Posterior cingulate gyrus (tissue), 11 donors: ENCODE results near the gene TENT5C.
"Not testable (repeated sequence)": the region's sequence is repeated elsewhere in the genome, so short reads cannot be mapped to it uniquely, and the experiment has no call there.

ENCODE experiments used
- DNase-seq, 10 donors: peaks; one replicate each; pipeline versions ENCODE4 v3.0.0 to v3.0.0-alpha.2; 2020 to 2021; ENCODE audit warnings: mixed read lengths in 3 of 10
- intact Hi-C: fragments of 100-400 bp; cut with DNase I; formaldehyde crosslinking; loops from one replicate; pipeline ENCODE4 v1.15.1; 2023

Gene TENT5C

DNA sequence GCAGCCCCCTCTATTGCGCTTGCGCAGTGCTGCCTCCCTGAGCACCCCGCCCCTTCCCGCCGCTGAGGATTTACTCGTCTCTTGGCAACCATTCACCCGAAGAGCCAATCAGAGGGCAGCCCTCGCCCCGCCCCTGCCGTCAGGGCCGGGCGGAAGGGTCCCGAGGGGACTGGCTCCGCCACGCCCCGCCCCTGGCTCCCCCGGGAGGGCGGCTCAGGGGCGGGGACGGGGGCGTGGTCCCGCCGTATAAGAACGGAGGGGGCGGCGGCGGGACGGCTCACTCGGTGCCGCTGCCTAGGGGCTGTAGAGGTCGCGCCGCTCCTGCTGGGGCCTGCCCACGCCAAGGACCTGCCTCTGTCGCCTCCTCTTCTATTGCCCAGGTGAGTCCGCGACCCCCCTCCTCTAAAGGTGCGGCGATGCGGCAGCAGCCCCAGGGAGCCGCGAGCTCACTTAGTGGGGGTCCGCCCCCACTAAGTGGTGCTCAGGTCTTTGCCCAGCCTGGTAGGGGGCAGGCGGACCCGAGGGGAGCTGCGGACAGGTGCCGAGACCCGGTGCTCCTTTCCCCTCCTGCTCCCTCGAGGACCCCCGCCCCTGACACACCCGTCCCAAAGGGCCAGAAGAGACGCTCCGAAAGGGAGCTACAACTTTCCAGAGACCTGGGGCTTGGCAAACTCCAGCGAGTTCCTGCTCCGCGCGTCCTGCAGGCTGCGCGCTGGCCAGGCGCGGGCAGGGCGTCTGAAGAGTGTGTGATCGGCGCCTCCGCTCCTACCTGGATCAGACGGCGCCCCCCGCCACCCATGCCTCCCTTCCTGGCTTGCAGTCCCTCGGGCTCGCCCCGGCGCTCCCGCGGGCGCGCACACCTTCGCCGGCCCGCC lies at the start of gene TENT5C:
TENT5C (plus strand) TSS at position 275 of the 875 bp plus-strand sequence. CDS start 16,821 bp downstream, outside the sequence.
- intact Hi-C loops: loop anchor here (10.0 kb wide), 1 partner anchor 319 kb away; the partner anchor contains the start of genes GDAP2 and WDR3
- peak; percentile 87 to 99 (median 94) for DNase-seq

DNA sequence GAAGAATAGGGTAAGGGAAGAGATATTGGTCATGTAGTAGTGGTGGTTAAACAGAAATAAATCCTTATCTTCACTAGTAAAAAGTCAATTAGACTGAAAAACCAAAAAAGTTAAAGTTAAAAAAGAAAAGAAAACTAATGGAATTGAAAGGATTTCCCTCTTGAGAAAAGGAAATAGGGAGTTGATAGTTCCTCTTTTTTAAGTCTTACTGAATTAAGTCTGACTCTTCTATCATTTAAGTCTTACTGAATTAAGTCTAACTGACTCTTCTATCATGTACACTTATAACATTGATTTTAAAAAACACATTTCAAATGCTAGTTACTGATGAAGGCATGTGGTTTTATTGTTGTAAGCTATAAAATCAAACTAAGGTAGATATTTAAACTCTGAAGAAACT lies 49.5 kb upstream of the TENT5C start:
- DNase-seq: no peak
- intact Hi-C loops: no loop called here

DNA sequence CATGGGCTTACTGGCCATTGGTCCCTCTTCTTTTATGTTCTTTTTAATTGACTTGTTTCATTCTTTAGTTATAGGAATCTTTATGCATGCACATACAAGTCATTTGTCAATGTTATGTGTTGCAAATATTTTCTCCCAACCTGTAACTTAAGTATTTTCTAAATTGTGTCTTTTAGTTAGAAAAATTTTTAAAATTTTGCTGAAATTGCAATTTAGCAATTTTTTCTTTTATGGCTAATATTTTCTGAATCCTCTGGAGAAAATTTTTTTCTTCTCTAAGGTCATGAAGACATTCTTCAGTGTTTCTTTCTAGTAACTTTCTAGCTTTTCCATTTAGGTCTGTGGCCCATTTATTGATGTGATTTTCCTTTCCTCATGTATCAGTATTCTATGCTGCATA lies 48.9 kb upstream of the TENT5C start:
- intact Hi-C loops: no loop called here
- DNase-seq: no peak

DNA sequence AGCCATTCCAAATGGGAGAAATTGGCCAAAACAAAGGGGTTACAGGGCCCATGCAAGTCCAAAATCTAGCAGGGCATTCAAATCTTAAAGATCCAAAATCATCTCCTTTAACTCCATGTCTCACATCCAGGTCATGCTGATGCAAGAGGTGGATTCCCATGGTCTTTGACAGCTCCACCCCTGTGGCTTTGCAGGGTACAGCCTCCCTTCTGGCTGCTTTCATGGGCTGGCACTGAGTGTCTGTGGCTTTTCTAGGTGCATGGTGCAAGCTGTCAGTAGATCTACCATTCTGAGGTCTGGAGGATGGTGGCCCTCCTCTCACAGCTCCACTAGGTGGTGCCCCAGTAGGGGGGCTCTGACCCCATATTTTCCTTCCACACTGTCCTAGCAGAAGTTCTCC lies 47.4 kb upstream of the TENT5C start:
- intact Hi-C loops, DNase-seq: not testable (repeated sequence)

DNA sequence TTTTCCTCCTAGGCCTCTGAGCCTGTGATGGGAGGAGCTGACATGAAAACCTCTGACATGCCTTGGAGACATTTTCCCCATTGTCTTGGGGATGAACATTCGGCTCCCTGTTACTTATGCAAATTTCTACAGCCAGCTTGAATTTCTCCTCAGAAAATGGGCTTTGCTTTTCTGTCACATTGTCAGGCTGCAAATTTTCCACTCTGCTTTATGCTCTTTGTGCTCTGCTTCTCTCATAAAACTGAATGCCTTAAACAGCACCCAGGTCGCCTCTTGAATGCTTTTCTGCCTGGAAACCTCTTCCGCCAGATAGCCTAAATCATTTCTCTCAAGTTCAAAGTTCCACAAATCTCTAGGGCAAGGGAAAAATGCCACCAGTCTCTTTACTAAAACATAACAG lies 46.7 kb upstream of the TENT5C start:
- DNase-seq: no peak
- intact Hi-C loops: no loop called here

DNA sequence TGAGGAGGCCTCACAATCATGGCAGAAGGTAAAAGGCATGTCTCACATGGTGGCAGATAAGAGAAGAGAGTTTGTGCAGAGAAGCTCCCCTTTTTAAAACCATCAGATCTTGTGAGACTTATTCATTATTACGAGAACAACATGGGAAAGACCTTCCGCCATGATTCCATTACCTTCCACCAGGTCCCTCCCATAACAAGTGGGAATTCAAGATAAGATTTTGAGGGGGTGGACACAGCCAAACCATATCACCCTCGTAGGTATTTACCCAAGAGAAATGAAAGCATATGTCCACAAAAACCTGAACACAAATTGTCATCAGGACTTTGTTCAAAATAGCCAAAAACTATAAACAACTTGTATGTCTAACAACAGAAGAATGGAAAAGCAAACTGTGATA lies 45.9 kb upstream of the TENT5C start:
- DNase-seq: no peak
- intact Hi-C loops: no loop called here

DNA sequence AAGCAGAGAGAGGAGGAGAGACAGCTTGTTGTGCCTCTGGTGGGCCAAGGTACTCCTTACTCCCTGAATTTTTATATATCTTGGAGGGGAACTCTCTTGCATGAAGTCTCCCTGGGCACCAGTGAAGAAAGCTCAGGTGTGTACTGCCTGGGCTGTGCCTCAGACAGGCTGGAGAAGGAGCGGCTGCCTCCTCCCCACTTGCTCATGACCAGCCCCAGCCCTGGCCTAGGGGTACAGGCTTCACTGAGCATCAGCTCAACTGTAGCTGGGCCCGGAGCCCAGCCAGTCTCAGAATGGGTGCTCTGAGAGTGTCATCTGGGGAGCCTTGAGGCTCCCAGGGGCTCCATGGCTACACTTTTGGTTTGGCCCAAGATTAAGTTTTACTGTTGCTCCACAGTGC lies 44.8 kb upstream of the TENT5C start:
- intact Hi-C loops: no loop called here
- DNase-seq: peak in 2 of 10 donors; percentile 21 to 26

DNA sequence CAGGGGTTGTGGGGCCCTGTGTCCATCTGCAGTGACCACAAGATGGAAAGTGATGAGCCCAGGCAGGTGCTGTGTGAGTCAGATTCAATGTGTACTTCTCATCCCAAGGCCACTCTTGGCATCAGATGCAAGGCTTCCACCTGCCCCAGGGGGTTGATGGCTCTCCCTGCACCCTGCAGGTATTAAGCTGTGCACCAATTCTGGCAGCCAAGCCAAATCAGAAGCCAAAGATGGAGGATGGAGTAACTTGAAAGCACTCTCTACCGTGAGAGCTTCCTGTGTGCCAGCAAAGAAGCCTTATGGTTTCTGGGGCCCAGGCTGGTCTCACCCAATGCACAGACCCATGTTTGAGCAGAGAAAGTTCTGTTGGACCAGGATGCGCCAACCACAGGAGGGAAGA lies 44.3 kb upstream of the TENT5C start:
- intact Hi-C loops: no loop called here
- DNase-seq: no peak

DNA sequence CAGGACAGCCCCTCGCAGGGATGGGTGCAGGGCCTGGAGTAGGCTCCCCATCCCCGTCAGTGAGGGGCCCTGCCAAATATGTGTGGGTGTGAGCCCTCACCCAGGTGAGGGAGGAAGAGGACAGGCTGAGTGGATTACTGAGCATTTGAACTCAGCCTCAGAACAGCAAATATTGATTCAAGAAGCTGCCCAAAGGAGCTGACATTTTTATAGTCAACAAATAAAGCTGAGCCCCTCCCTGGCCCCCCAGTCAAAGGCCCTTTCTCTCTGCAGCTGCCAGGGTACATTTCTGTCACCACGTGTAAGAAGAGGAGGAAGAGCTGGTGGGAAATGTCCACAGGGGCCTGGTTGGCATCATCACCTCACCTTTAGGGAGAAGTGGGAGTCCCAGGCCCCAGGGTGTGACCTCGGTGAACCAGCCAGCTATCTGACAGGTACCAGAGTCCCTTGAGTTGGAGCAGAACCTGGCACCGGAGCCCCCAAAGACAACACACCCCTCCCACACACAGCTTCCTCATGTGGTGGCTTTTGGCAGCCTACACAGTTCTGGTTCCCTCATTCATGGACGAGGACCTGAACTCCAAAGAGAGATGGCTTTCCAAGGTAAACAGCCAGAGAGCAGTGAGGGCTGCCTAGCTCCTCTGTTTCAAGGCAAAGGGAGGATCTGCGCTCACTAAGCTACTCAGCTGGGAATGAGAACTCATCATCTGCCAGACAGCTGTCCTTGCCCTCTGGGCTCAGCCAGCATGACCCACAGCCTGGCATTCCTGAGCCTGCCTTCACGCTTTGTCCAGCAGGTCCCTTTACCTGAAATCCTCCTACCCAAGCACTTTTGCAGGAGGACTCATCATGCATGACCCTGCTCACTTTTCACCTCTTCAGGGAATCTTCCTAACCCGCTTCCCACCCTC lies 43.0 kb upstream of the TENT5C start:
- peak in 1 of 10 donors; percentile 39 for DNase-seq
- intact Hi-C loops: no loop called here

DNA sequence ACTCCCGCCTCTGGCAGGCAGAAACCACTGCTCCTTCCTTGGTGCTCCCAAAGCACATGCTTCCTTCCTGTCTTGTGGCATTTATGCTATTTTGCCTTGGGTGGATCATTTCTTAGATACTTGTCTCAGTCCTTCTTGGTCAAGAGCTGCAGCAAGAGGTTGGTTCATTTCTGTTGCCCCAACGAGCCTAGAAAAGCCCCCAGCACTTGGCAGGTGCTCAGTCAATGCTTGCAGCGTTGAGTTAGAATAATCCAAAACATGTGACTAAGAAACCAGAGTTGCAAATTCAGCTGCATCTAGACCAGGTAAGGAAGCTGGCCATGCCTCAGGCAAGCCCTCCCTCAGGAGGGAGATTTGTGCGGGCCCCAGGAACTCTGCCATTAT lies 42.4 kb upstream of the TENT5C start:
- intact Hi-C loops: no loop called here
- peak in 1 of 10 donors; percentile 25 for DNase-seq

DNA sequence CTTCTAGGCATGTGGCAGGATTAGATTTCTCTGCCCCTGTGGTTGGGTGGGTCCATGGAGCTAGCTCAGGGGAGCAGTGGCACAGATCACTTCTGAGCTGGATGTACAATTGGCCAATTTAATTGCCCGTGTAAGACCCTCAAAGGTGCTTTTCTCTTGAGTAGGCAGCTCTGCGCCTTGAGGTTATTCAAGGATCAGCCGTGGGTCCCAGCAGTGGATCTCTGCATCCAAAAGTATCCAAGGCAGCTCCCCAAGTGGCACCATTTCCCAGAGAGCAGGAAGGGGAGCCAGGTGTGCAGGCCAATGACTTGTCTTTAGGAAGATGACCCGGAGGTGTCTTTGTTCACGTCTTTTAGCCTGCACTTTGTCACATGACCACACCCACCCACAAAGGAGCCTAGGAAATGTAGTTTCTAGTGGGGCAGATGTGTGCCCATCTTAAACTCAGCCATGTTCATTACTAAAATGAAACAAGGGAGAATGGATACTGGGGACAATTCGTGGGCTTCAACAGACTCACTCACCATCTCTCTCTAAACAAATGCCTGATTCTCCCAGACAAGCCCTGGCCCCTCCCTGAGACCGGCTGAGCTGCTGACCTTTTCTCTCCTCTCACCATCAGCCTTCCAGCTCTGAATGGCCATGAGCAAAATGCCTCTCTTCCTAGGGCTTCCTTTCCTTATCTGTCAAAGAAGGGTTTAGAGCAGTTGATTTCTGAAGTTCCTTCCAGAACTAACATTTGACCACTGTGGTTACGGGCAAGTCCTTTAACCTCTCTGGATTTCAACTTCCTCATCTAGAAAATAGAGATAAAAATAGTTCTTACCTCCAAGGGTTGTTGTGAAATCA lies 41.4 kb upstream of the TENT5C start:
- peak in 1 of 10 donors; percentile 25 for DNase-seq
- intact Hi-C loops: no loop called here

DNA sequence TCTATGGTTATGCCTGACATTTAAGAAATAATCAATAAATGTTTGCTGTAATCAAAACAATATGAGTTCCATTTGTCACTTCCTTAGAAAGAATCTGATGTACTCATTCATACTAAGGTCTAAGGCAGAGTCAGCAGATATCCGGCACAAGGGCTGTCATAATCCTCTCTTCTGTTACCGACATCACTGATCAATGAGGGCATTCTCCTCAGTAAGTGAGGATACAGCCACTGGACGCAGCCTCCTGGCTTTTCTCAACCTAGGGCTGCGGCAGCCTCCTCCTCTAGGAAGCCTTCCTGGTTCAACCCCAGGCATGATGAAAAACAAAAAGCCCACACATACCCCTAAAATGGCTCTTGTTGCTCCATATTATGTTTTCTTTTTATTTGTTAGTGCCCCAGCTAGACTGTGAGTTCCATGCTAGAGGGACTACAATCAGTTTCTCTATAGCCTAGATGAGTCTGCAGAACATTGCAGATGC lies 40.7 kb upstream of the TENT5C start:
- DNase-seq: peak in 1 of 10 donors; percentile 28
- intact Hi-C loops: no loop called here

DNA sequence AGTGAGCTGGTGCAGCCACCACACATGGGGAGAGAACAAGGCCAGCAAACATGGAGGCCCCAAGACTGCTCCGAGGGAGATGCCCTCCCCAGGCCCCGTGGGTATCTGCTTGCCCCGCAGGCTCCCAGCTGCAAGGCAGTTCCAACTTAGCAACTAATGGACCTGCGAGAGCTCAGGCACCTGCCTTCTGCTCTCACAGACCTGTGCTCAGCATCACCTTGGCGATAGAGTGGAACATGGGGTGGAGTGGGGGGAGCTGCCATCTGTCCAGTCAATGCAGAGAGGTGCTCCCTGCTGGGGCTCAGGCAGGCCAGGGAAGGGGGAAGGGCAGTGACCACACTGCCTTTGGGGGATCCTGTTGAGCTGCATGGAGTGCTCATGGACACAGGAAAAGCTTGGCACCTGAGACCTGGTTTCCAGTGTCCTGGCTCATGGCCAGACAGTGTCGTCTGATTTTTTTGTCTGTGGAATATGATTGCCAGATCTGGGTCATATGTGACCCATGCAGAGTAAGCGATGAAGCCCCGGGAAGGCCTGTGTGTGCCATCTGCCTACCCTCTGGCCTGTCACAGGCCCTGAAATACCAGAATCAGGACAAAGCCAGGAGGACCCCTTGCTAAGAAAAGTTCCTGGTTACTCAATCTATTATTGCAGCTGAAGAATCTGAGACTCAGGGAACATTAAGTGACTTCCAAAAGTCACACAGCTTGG lies 39.9 kb upstream of the TENT5C start:
- intact Hi-C loops: no loop called here
- DNase-seq: peak in 1 of 10 donors; percentile 51

DNA sequence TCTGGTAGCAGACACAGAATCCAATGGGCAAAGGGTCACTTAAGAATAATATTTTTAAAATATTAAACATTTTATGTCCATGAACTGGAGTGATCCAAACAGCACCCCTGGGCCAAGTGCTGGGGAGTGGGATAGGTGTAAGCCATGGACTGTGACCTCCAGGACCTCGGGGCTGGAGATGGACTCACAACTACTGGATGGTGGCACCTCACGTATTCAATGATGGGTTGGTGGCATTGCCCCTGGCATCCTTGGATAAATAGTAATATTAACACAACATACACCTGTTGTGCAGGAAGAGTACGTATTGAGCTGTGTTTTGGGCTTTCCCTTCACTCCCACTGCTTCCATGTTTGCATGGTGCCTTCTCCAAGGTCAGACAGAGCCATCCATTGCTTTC lies 39.3 kb upstream of the TENT5C start:
- DNase-seq: no peak
- intact Hi-C loops: no loop called here

DNA sequence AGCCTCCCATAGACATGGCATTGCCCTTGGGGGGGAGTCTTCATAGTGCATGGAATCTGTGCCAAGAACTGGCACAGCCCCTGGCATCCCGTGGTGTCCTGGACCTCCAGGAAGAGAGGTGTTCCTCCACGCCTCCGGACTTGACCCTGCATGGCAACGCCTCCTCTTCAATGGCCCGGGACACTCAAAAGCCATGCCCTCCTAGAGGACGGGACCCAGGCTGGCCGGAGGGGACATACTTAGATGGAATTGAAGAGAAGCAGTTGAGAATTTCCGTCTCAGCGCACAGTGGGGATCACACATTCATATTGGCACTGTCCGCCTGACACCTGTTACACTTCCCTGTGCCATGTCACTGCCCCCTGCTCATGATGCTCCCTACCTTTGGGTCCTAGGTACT lies 38.4 kb upstream of the TENT5C start:
- DNase-seq: no peak
- intact Hi-C loops: no loop called here

DNA sequence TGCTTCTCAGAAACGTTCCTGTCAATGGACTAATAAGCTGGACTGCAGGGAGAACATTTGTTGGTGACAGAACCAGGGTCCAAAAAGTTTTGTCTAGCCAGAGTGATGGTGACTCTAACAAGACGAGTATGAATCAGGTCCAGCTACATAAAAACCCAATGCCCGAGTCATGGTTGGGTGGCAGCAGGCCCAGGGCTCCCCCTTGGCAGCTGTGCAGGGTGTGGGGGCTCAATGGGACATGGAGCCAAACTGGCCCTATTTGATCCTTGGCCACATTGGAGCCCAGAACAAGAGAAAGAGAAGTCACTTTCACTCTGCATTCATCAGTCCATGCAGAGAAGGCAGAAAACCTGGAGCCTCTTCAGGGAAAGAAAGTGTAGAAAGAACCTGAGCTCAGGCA lies 37.9 kb upstream of the TENT5C start:
- no peak for DNase-seq
- intact Hi-C loops: no loop called here

DNA sequence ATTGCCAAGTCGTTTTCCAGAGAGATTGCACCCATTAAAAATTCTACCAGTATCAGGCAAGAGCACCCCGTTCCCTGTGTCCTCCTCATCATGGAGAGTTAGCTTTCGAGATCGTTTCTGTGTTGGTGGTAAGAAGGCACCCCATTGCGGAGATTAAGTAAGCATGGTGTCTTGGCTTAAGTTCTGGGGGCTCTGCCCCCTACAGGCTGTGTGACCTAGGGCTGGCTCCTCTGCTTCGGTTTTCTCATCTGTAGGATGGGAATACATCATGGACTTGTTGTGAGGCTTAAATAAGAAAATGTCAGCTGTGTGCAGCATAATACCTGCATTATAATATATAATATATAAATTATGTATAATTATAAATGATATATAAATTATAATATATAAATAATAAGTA lies 36.8 kb upstream of the TENT5C start:
- DNase-seq: peak in 1 of 10 donors; percentile 57
- intact Hi-C loops: no loop called here

DNA sequence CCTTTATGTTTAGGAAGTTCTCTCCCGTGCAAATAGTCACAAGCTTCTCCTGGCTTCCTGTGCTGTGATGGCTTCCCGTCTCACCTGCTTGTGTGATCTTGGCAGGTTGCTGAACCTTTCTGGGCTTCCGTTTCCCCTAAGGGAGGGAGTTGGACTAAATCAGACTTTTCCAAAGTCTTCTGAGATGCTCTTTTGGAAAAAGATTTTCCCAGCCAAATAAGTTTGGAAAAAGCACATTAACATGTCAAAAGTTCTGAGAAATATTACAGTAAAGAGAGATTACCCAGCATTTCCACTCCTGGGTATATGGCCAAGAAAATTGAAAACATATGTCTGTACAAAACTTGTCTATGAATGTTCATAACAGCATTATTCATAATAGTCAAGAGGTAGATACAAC lies 36.0 kb upstream of the TENT5C start:
- peak in 1 of 10 donors; percentile 25 for DNase-seq
- intact Hi-C loops: no loop called here

DNA sequence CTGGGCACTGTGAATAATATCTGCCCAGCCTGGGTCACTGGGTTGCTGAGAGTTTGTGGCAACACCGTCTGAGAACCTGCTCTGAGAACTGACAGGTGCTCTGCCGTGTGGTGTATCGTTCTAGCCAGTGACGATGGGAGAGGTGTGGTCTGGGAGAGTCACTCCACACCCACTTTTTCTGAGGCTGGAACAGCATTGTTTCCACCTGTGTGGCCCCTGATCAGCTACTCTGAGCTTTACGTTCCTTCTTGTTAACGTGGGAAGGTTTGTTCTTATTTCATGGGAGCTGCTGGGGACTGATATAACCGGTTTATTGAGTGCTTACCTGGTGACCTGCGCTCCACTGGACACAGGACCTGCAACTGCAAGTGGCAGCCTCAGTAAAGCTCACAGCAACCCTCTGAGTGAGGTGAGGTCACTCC lies 34.8 kb upstream of the TENT5C start:
- peak in 1 of 10 donors; percentile 45 for DNase-seq
- intact Hi-C loops: no loop called here

DNA sequence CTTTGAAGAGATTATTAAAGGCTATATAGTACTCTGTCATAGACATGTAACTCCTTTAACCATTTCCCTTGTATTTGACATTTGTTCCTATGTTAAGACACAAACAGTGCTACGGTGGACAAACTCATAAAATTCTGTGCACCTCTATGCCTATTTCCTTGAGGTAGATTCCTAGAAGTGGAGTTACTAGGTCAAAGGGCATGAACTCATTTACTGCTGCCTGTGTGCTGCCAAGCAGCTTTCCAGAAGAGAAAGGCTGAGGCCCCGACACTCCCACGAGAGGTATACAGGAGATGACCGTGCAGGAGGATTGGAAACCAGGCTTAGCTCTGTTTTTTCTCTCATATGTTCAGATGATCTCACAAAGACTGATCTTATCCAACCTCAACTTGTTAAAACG lies 34.4 kb upstream of the TENT5C start:
- intact Hi-C loops: no loop called here
- peak in 1 of 10 donors; percentile 20 for DNase-seq
